Adipocyte (in vitro differentiated cells): ENCODE measurements around the gene HMCN1.

Experiments
- DNase-seq: peaks from one replicate; pipeline ENCODE4 v3.0.0-alpha.2; 2015; ENCODE audit warnings: low read depth
- H3K27me3 ChIP-seq: replicated peaks from 2 replicates; pipeline ENCODE4 v1.7.0; 2013; ENCODE audit warnings: mild to moderate bottlenecking, low read length, moderate library complexity; ENCODE audit not compliant: control insufficient read depth, insufficient read depth
- H3K36me3 ChIP-seq: 2 replicates; pipeline ENCODE4 v1.7.0; 2013; ENCODE audit warnings: low read length, mild to moderate bottlenecking, moderate library complexity; ENCODE audit not compliant: control insufficient read depth, insufficient read depth, severe bottlenecking
- H3K4me1 ChIP-seq: 2 replicates; pipeline ENCODE4 v1.7.0; 2013; ENCODE audit warnings: mild to moderate bottlenecking, low read length, moderate library complexity; ENCODE audit not compliant: control insufficient read depth, insufficient read depth
- H3K4me3 ChIP-seq: 2 replicates; pipeline ENCODE4 v1.7.0; 2013; ENCODE audit warnings: mild to moderate bottlenecking, low read length, moderate library complexity
- H3K9ac ChIP-seq: 2 replicates; pipeline ENCODE4 v1.7.0; 2013; ENCODE audit warnings: mild to moderate bottlenecking, low read length, moderate library complexity
- H3K9me3 ChIP-seq: 2 replicates; pipeline ENCODE4 v1.7.0; 2013; ENCODE audit warnings: mild to moderate bottlenecking, low read length, moderate library complexity; ENCODE audit not compliant: control insufficient read depth

HMCN1 gene

GRCh38 chr1:185716095-185716494 lies 18.1 kb upstream of the HMCN1 start:
- H3K4me1 ChIP-seq, result peaks cover 20% of the 10 kb centered on the region
- DNase-seq, result no peak
- no peak overlapping the region for H3K9ac ChIP-seq
- no peaks in the 10 kb centered on the region for H3K9me3 ChIP-seq
- H3K4me3 ChIP-seq, result no peak overlapping the region
- H3K27me3 ChIP-seq, result no peaks in the 10 kb centered on the region
- H3K36me3 ChIP-seq, result no peaks in the 10 kb centered on the region

GRCh38 chr1:185719021-185719420 lies 15.2 kb upstream of the HMCN1 start:
- H3K4me1 ChIP-seq, result peaks cover 20% of the 10 kb centered on the region
- H3K36me3 ChIP-seq, result no peaks in the 10 kb centered on the region
- peak; percentile 78 for DNase-seq
- H3K9ac ChIP-seq, result no peak overlapping the region
- H3K27me3 ChIP-seq, result no peaks in the 10 kb centered on the region
- no peaks in the 10 kb centered on the region for H3K9me3 ChIP-seq
- no peak overlapping the region for H3K4me3 ChIP-seq

- Histone ChIP-seq H3K4me1 (peaks cover 20% of the 10 kb centered on the region), H3K4me3 (no peak overlapping the region), H3K9me3 (no peaks in the 10 kb centered on the region), H3K9ac (peak overlapping the region; percentile 21), H3K27me3 (no peaks in the 10 kb centered on the region), H3K36me3 (no peaks in the 10 kb centered on the region)
- DNase-seq, result peak; percentile 79
These were observed 13.4 kb upstream of the HMCN1 start for GRCh38 chr1:185720633-185721272.

GRCh38 chr1:185721553-185721952 lies 12.6 kb upstream of the HMCN1 start:
- DNase-seq, result no peak

DNA sequence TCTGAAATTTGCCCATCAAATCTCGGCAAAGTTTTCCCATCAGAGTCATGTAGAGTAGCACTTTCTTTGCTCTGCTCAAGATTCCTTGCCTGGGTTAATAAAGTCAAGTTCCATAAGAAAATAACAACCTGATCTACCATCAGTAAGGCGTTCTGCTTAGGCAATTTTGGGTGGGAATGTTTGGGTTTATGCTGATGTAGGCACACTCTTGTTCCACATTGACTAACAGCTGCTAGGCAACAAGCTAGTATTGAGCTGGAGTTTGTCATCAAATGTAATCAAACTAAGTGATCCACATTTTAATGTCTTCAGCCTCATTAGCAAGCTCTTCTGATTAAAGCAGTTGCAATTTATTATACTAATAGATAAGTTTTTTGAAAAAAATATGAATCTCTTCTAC lies 12.1 kb upstream of the HMCN1 start:
- H3K36me3 ChIP-seq, result no peaks in the 10 kb centered on the region
- no peaks in the 10 kb centered on the region for H3K27me3 ChIP-seq
- H3K9ac ChIP-seq, result no peak overlapping the region
- no peaks in the 10 kb centered on the region for H3K9me3 ChIP-seq
- no peak for DNase-seq
- peaks cover 20% of the 10 kb centered on the region for H3K4me1 ChIP-seq
- H3K4me3 ChIP-seq, result no peak overlapping the region

More at GRCh38 chr1:185721553-185721952, 12.6 kb upstream of the HMCN1 start:
- H3K36me3 ChIP-seq, result no peaks in the 10 kb centered on the region
- no peak overlapping the region for H3K9ac ChIP-seq
- no peak overlapping the region for H3K4me3 ChIP-seq
- no peaks in the 10 kb centered on the region for H3K27me3 ChIP-seq
- H3K4me1 ChIP-seq, result peaks cover 20% of the 10 kb centered on the region
- H3K9me3 ChIP-seq, result no peaks in the 10 kb centered on the region

- no peaks in the 10 kb centered on the region for H3K4me1 ChIP-seq
- H3K36me3 ChIP-seq, result no peaks in the 10 kb centered on the region
- no peak overlapping the region for H3K9ac ChIP-seq
- H3K9me3 ChIP-seq, result peaks cover 7% of the 10 kb centered on the region
- H3K4me3 ChIP-seq, result no peak overlapping the region
- no peaks in the 10 kb centered on the region for H3K27me3 ChIP-seq
- DNase-seq, result no peak
These were observed 6.5 kb upstream of the HMCN1 start for GRCh38 chr1:185727726-185728125.

DNA sequence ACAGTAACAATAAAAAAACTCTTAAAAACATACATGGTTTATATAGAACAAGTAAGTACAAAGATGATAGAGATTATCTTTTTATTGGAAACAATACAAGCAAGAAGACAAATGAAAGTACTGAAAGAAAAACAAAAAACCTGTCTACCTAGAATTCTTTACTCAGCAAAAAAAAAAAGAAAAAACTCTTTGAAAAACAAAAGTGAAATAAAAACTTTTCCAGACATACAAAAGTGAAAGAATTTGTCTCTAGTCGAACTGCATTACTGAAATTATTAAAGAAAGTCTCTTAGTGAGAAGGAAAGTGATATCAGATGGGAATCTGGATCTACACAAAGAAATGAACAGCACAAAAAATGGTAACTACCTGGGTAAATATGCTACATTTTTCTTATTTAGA lies 2.7 kb upstream of the HMCN1 start:
- Histone ChIP-seq H3K9ac (no peak overlapping the region), H3K4me3 (no peak overlapping the region), H3K27me3 (no peaks in the 10 kb centered on the region), H3K9me3 (peaks cover 7% of the 10 kb centered on the region), H3K4me1 (peaks cover 15% of the 10 kb centered on the region), H3K36me3 (no peaks in the 10 kb centered on the region)
- DNase-seq, result no peak

GRCh38 chr1:185732951-185733350 lies 1.2 kb upstream of the HMCN1 start:
- Histone ChIP-seq H3K27me3 (no peaks in the 10 kb centered on the region), H3K9ac (no peak overlapping the region), H3K4me1 (peaks cover 15% of the 10 kb centered on the region), H3K9me3 (peaks cover 7% of the 10 kb centered on the region), H3K36me3 (no peaks in the 10 kb centered on the region), H3K4me3 (no peak overlapping the region)
- DNase-seq, result no peak

- H3K36me3 ChIP-seq, result no peaks in the 10 kb centered on the region
- peaks cover 15% of the 10 kb centered on the region for H3K4me1 ChIP-seq
- peak; percentile 53 for DNase-seq
- H3K9me3 ChIP-seq, result peaks cover 7% of the 10 kb centered on the region
- peak overlapping the region; percentile 82 for H3K9ac ChIP-seq
- H3K4me3 ChIP-seq, result peak overlapping the region; percentile 83
- no peaks in the 10 kb centered on the region for H3K27me3 ChIP-seq
These were observed 924 bp downstream of the HMCN1 start for GRCh38 chr1:185734929-185735700.

DNA sequence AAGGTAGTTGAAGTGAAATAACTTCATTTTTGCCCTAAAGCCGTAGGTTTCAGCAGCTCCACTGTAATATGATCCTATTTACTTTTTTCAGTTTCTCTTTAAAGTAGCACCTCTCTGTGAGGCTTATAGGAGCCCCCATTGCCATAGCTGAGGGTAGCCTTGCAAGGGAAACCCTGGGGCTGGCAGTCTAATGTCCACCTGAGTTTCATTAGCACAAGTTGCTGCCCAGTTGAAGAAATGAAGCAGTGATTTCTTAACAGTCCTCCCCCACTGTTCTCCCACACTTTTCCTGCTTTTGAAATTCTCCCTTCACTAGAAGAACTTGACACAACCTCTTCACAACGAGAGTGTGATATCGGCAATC lies 1.5 kb downstream of the HMCN1 start:
- H3K4me1 ChIP-seq, result peaks cover 15% of the 10 kb centered on the region
- H3K9ac ChIP-seq, result peak overlapping the region; percentile 82
- H3K27me3 ChIP-seq, result no peaks in the 10 kb centered on the region
- peak overlapping the region; percentile 83 for H3K4me3 ChIP-seq
- DNase-seq, result peak; percentile 52
- H3K36me3 ChIP-seq, result no peaks in the 10 kb centered on the region
- H3K9me3 ChIP-seq, result peaks cover 7% of the 10 kb centered on the region

- no peak overlapping the region for H3K9ac ChIP-seq
- no peak overlapping the region for H3K4me3 ChIP-seq
- no peaks in the 10 kb centered on the region for H3K27me3 ChIP-seq
- peaks cover 11% of the 10 kb centered on the region for H3K4me1 ChIP-seq
- no peaks in the 10 kb centered on the region for H3K36me3 ChIP-seq
- H3K9me3 ChIP-seq, result no peaks in the 10 kb centered on the region
- no peak for DNase-seq
These were observed 5.8 kb downstream of the HMCN1 start for GRCh38 chr1:185739967-185740366.
